ENCODE data around the gene UBE2H.

DNA sequence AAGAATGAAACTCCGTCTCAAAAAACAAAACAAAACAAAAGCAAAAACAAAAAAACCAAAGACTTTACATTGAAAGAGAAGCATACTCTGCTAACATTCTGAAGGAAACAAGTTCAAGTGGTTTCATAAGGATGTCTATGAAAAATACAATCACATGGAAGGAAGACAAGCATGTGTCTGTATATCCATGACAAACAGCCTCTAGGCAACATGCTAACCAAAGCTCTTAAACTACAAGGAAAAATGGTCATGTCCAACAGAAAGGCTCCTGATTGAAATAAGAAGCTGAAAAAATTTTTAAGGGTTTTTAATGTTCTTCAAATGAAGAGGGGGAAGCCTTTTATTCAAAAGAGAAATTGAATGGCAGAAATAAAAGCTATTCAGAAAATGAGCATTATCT, 64.9 kb downstream of the UBE2H start:
- TF ChIP-seq, protein P1, sequence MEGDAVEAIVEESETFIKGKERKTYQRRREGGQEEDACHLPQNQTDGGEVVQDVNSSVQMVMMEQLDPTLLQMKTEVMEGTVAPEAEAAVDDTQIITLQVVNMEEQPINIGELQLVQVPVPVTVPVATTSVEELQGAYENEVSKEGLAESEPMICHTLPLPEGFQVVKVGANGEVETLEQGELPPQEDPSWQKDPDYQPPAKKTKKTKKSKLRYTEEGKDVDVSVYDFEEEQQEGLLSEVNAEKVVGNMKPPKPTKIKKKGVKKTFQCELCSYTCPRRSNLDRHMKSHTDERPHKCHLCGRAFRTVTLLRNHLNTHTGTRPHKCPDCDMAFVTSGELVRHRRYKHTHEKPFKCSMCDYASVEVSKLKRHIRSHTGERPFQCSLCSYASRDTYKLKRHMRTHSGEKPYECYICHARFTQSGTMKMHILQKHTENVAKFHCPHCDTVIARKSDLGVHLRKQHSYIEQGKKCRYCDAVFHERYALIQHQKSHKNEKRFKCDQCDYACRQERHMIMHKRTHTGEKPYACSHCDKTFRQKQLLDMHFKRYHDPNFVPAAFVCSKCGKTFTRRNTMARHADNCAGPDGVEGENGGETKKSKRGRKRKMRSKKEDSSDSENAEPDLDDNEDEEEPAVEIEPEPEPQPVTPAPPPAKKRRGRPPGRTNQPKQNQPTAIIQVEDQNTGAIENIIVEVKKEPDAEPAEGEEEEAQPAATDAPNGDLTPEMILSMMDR (conservative IDR thresholded peaks at IDR 0.05; ENCODE audit: low read length) = no peak
- no peak for TF ChIP-seq EZH2phosphoT487 (IDR thresholded peaks at IDR 0.05; ENCODE audit: borderline replicate concordance)

Measured in Loucy (cell line).